Measurements from ENCODE around the gene NFASC. TPM values are rescaled to one million over a fixed set of nuclear protein-coding genes. Genes with fewer than 3 reads are reported as not detected.

The NFASC gene
- total and polyA plus RNA-seq, 2 experiments from 2014 or later = 0.75 to 2.2 TPM

DNA sequence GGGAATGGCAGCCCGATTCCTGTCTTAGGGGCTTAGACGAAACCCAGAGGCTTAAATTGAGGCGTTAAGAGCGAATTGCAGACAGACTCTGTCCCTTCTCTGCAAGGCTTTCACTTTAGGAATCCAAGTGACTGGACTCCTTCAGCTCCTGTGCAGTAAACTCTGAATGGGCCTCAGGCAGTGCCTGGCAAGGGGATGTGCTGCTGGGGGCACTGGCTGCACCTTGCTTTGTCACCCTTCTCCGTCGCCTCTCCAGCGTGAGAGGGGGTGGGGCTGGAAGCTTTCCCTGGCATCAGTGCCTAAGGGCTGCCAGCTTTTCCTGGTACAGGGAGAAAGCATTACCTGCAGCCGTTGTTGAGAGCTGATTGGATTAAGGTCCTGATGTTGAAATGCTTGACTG lies 39.9 kb upstream of the NFASC start:
- Histone ChIP-seq H3K4me1 (ENCODE audit: insufficient read depth) (no peaks in the 10 kb centered on the region), H4K20me1 (ENCODE audit: insufficient read depth, poor library complexity, severe bottlenecking) (no peaks in the 10 kb centered on the region), H2AFZ (no peak overlapping the region), H3K9me2 (replicated peaks; ENCODE audit: insufficient read depth) (no peaks in the 10 kb centered on the region), H3K9me3 (ENCODE audit: low read depth) (no peaks in the 10 kb centered on the region), H3K27me3 (peaks cover 74% of the 10 kb centered on the region), H3K79me2 (no peaks in the 10 kb centered on the region), H3K36me3 (replicated peaks; ENCODE audit: insufficient read depth, low read depth) (no peaks in the 10 kb centered on the region), H3K4me2 (no peak overlapping the region), H3K27ac (no peak overlapping the region), H3K4me3 (no peak overlapping the region)
- no peak for DNase-seq (ENCODE audit: low spot score)
- no peak for TF ChIP-seq EZH2 (IDR thresholded peaks at IDR 0.05; ENCODE audit: borderline replicate concordance)
- TF ChIP-seq, protein P1, sequence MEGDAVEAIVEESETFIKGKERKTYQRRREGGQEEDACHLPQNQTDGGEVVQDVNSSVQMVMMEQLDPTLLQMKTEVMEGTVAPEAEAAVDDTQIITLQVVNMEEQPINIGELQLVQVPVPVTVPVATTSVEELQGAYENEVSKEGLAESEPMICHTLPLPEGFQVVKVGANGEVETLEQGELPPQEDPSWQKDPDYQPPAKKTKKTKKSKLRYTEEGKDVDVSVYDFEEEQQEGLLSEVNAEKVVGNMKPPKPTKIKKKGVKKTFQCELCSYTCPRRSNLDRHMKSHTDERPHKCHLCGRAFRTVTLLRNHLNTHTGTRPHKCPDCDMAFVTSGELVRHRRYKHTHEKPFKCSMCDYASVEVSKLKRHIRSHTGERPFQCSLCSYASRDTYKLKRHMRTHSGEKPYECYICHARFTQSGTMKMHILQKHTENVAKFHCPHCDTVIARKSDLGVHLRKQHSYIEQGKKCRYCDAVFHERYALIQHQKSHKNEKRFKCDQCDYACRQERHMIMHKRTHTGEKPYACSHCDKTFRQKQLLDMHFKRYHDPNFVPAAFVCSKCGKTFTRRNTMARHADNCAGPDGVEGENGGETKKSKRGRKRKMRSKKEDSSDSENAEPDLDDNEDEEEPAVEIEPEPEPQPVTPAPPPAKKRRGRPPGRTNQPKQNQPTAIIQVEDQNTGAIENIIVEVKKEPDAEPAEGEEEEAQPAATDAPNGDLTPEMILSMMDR (IDR thresholded peaks at IDR 0.05; ENCODE audit: poor library complexity) = no peak
- TF ChIP-seq EZH2phosphoT487 (IDR thresholded peaks at IDR 0.05; ENCODE audit: low read depth, severe bottlenecking, unreplicated experiment) = no peak
- 46% methylated on average over 8 of the region's 8 CpGs for WGBS (ENCODE audit: low lambda C conversion rate, missing lambda C conversion rate)

DNA sequence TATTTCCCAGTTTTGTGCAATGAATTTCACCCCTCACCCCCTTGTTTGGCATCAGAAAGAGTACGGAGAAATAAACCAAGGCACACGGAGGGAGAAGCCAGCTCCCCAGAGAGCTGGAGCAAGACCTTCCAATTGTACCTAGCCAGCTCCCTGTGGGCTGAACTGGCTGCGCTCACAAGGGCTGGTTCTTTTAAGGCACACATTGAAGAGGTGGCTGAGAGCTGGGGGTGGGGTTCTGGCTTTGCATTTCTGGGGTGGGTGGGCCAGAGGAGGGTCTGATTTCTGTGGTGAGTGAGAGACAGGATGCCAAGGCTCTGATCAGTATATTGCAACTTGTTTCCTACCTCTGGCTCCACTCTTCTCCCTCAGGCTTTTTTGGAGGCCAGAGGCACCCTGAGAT lies 39.5 kb upstream of the NFASC start:
- 56% methylated on average over 3 of the region's 3 CpGs for WGBS (ENCODE audit: low lambda C conversion rate, missing lambda C conversion rate)

DNA sequence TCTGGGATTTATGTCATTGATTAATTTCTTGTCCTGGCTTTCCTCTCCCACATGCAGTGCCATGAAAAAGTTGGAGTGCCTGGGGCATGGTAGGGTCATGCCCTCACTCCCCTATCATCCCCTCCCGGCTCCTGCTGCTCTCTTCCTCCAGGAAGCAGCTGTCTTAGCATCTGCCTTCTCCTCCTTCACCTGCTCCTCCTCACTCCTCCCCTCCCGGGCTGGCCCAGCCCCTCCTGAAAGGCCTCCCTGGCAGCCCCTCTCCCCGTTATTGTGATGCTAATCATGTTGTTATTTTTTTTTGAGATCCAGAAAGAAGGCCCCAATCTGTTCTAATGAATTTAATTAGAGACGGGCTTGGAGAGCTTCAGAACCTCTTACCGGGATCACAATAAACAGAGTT lies 36.3 kb upstream of the NFASC start:
- Histone ChIP-seq H4K20me1 (ENCODE audit: insufficient read depth, poor library complexity, severe bottlenecking) (no peaks in the 10 kb centered on the region), H3K79me2 (no peaks in the 10 kb centered on the region), H2AFZ (no peak overlapping the region), H3K4me1 (ENCODE audit: insufficient read depth) (no peaks in the 10 kb centered on the region), H3K4me2 (no peak overlapping the region), H3K4me3 (no peak overlapping the region), H3K27me3 (peaks cover 43% of the 10 kb centered on the region), H3K9me3 (ENCODE audit: low read depth) (no peaks in the 10 kb centered on the region), H3K36me3 (replicated peaks; ENCODE audit: insufficient read depth, low read depth) (no peaks in the 10 kb centered on the region), H3K9me2 (replicated peaks; ENCODE audit: insufficient read depth) (no peaks in the 10 kb centered on the region), H3K27ac (no peak overlapping the region)
- no peak for DNase-seq (ENCODE audit: low spot score)
- 32% methylated on average over 5 of the region's 5 CpGs for WGBS (ENCODE audit: low lambda C conversion rate, missing lambda C conversion rate)
- TF ChIP-seq EZH2phosphoT487 (IDR thresholded peaks at IDR 0.05; ENCODE audit: low read depth, severe bottlenecking, unreplicated experiment) (no peak), EZH2 (IDR thresholded peaks at IDR 0.05; ENCODE audit: borderline replicate concordance) (no peak)

More for the DNA sequence above, 39.5 kb upstream of the NFASC start:
- Histone ChIP-seq H3K79me2 (no peaks in the 10 kb centered on the region), H3K4me1 (ENCODE audit: insufficient read depth) (no peaks in the 10 kb centered on the region), H3K4me3 (no peak overlapping the region), H4K20me1 (ENCODE audit: insufficient read depth, poor library complexity, severe bottlenecking) (no peaks in the 10 kb centered on the region), H3K27ac (no peak overlapping the region), H3K27me3 (peaks cover 70% of the 10 kb centered on the region), H3K4me2 (no peak overlapping the region), H3K9me3 (ENCODE audit: low read depth) (no peaks in the 10 kb centered on the region), H3K9me2 (replicated peaks; ENCODE audit: insufficient read depth) (no peaks in the 10 kb centered on the region), H3K36me3 (replicated peaks; ENCODE audit: insufficient read depth, low read depth) (no peaks in the 10 kb centered on the region), H2AFZ (no peak overlapping the region)
- no peak for DNase-seq (ENCODE audit: low spot score)
- TF ChIP-seq EZH2 (IDR thresholded peaks at IDR 0.05; ENCODE audit: borderline replicate concordance) = no peak
- TF ChIP-seq EZH2phosphoT487 (IDR thresholded peaks at IDR 0.05; ENCODE audit: low read depth, severe bottlenecking, unreplicated experiment) = no peak
- TF ChIP-seq, protein P1 (IDR thresholded peaks at IDR 0.05; ENCODE audit: poor library complexity) = no peak

DNA sequence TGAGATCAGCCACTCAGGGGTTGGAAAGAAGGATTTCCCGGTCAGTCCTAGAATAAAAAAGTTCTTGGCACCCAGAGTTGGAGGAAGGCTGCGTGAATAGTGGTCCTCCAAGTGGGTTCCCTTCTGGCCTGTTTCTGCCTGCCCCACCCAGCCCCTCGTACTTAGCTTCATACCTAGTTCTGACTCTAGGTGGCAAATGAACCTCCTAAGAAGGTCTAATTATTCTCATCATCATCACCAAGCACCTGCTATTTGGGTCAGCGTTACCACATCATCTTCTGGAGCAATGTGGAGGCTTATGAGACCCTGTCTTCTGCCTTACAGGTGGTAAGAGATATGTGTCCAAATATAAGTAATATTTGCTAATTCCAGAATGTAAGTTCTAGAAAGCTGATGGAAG lies 35.9 kb upstream of the NFASC start:
- Histone ChIP-seq H3K27ac (no peak overlapping the region), H3K4me3 (no peak overlapping the region), H3K36me3 (replicated peaks; ENCODE audit: insufficient read depth, low read depth) (no peaks in the 10 kb centered on the region), H3K9me2 (replicated peaks; ENCODE audit: insufficient read depth) (no peaks in the 10 kb centered on the region), H3K79me2 (no peaks in the 10 kb centered on the region), H3K27me3 (peaks cover 39% of the 10 kb centered on the region), H3K4me1 (ENCODE audit: insufficient read depth) (no peaks in the 10 kb centered on the region), H3K4me2 (no peak overlapping the region), H4K20me1 (ENCODE audit: insufficient read depth, poor library complexity, severe bottlenecking) (no peaks in the 10 kb centered on the region), H3K9me3 (ENCODE audit: low read depth) (no peaks in the 10 kb centered on the region), H2AFZ (no peak overlapping the region)
- no peak for DNase-seq (ENCODE audit: low spot score)
- TF ChIP-seq, protein P1 (IDR thresholded peaks at IDR 0.05; ENCODE audit: poor library complexity) = no peak
- TF ChIP-seq EZH2phosphoT487 (IDR thresholded peaks at IDR 0.05; ENCODE audit: low read depth, severe bottlenecking, unreplicated experiment) (no peak), EZH2 (IDR thresholded peaks at IDR 0.05; ENCODE audit: borderline replicate concordance) (no peak)
- WGBS (ENCODE audit: low lambda C conversion rate, missing lambda C conversion rate) = 65% methylated on average over 4 of the region's 4 CpGs

Data from hepatocyte (in vitro differentiated cells).